Measurements from ENCODE around the gene DYNC1I2.

DNA sequence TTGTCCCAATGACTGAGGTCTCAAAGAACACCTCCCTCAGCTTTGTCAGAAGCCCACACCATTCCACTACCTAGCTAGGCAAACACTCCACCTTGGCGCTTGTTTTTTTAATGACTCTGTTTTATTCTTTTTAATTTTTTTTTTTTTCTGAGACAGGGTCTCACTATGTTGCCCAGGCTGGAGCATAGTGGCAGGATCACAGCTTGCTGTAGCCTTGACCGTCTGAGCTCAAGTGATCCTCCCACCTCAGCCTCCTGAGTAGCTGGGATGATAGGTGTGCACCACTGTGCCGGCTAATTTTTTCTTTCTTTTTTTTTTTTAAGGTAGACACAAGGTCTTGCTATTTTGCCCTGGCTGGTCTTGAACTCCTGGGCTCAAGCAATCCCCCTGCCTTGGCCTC, 104.9 kb downstream of the DYNC1I2 start:
- TF ChIP-seq POLR2AphosphoS5 (IDR thresholded peaks at IDR 0.05; ENCODE audit: low read depth, low read length) (no peak), POLR2A (IDR thresholded peaks at IDR 0.05; ENCODE audit: low read depth, low read length) (no peak), TAF1 (IDR thresholded peaks at IDR 0.05; ENCODE audit: borderline replicate concordance, low read depth, low read length) (no peak)
